Gastrocnemius medialis (tissue), 4 donors: ENCODE measurements around the gene WIZ. TPM values are rescaled to one million over a fixed set of nuclear protein-coding genes. Genes with fewer than 3 reads are reported as not detected.
"Not testable (repeated sequence)": the region's sequence is repeated elsewhere in the genome, so short reads cannot be mapped to it uniquely, and the experiment has no call there.

Experiments
- ATAC-seq, 2 donors: fragments of 150-250 bp; one replicate each; pipeline ENCODE4 v1.9.1; 2016
- DNase-seq, 2 donors: peaks; one replicate each; pipeline ENCODE4 v3.0.0-alpha.2; 2019
- H3K27ac ChIP-seq, 4 donors: fragments of 200-600 bp; sonication (generic); 1 replicate in 1 of 4; 2 replicates in 3 of 4; pipeline ENCODE4 v1.5.1; 2016 to 2018; ENCODE audit warnings: mild to moderate bottlenecking in 2 of 4, moderate library complexity in 1 of 4
- H3K27me3 ChIP-seq, 3 donors: fragments of 200-600 bp; sonication (generic) in 2 of 3; 1 replicate in 1 of 3; 2 replicates in 2 of 3; pipeline versions ENCODE4 v1.5.1 to v1.6.0; 2016 to 2019; ENCODE audit warnings: mild to moderate bottlenecking in 1 of 3, moderate library complexity in 1 of 3
- H3K36me3 ChIP-seq, 2 donors: fragments of 200-600 bp; sonication (generic) in 1 of 2; one replicate each; pipeline ENCODE4 v1.5.1; 2017 to 2018
- H3K4me1 ChIP-seq, 2 donors: fragments of 200-600 bp; sonication (generic) in 1 of 2; one replicate each; pipeline ENCODE4 v1.5.1; 2016 to 2017; ENCODE audit warnings: mild to moderate bottlenecking in 2 of 2
- H3K4me3 ChIP-seq, 4 donors: fragments of 200-600 bp; sonication (generic) in 3 of 4; 1 replicate in 1 of 4; 2 replicates in 3 of 4; pipeline ENCODE4 v1.5.1; 2016 to 2019; ENCODE audit warnings: mild to moderate bottlenecking in 2 of 4
- H3K9me3 ChIP-seq, 3 donors: fragments of 200-600 bp; sonication (generic) in 2 of 3; 1 replicate in 1 of 3; 2 replicates in 2 of 3; pipeline ENCODE4 v1.5.1; 2016 to 2019
- CTCF ChIP-seq, 5 experiments: fragments of 450-650 bp in 3 of 5; fragments of 200-600 bp in 2 of 5; sonication (generic) in 2 of 5; IDR thresholded peaks in 4 of 5; conservative IDR thresholded peaks in 1 of 5; 1 replicate in 4 of 5; 2 replicates in 1 of 5; pipeline ENCODE4 v1.5.1; 2016 to 2019; ENCODE audit warnings: antibody characterized with exemption in 5 of 5, mild to moderate bottlenecking in 3 of 5, moderate library complexity in 3 of 5
- POLR2A ChIP-seq, 2 donors: fragments of 450-650 bp; IDR thresholded peaks; one replicate each; pipeline ENCODE4 v1.6.1; 2017; ENCODE audit warnings: antibody characterized with exemption in 2 of 2, mild to moderate bottlenecking in 2 of 2, moderate library complexity in 2 of 2
- in situ Hi-C, 4 donors: fragments of 200-750 bp; cut with MboI; loops; one replicate each; pipeline versions ENCODE4 v1.15.0 to v1.8.0; 2017; ENCODE audit warnings: low sequenced_read_pairs in 4 of 4
- intact Hi-C: fragments of 100-400 bp; cut with DNase I; formaldehyde crosslinking; loops from one replicate; pipeline ENCODE4 v1.15.1; 2023; ENCODE audit warnings: low total_unique reads
- total RNA-seq, 4 donors: library from RNA; depleted of rRNA; stranded (reverse); fragments of >200 nt; gene quantifications; one replicate each; pipeline versions ENCODE4 v1.1.0 to v1.2.3, GENCODE V29; 2016

The WIZ gene
- total RNA-seq, 4 donors from 2014 or later = 28.0 to 40.6 (median 32.5) TPM

GRCh38 chr19:15397782-15398181, 52.0 kb downstream of the WIZ start:
- H3K27ac ChIP-seq = peak overlapping the region in 1 of 4 donors; percentile 95
- DNase-seq (no peak), ATAC-seq (no peak)
- no peak overlapping the region for H3K4me3 ChIP-seq
- TF ChIP-seq POLR2A (IDR thresholded peaks at IDR 0.05) = no peak
- no peak for TF ChIP-seq CTCF (IDR thresholded peaks at IDR 0.05 in 4 of 5, conservative IDR thresholded peaks at IDR 0.05 in 1 of 5)
- intact Hi-C loops = loop anchor here (2.0 kb wide), 1 partner anchor 15 kb away; no protein-coding TSS in a partner anchor
- H3K27me3 ChIP-seq = no peaks in the 10 kb centered on the region
- peaks cover 29 to 39% of the 10 kb centered on the region in 2 donors for H3K4me1 ChIP-seq
- in situ Hi-C loops = loop anchor here in 2 of 4 donors (25.0 kb wide), 1 partner anchor 165 kb away; no protein-coding TSS in a partner anchor
- no peaks in the 10 kb centered on the region for H3K9me3 ChIP-seq
- peaks cover 0 to 73% of the 10 kb centered on the region in 2 donors for H3K36me3 ChIP-seq

- Histone ChIP-seq H3K27me3 (no peaks in the 10 kb centered on the region), H3K4me1 (peaks cover 23 to 33% of the 10 kb centered on the region in 2 donors), H3K4me3 (no peak overlapping the region), H3K9me3 (no peaks in the 10 kb centered on the region), H3K27ac (peak overlapping the region in 1 of 4 donors; percentile 95), H3K36me3 (peaks cover 0 to 76% of the 10 kb centered on the region in 2 donors)
- intact Hi-C loops (loop anchor here (2.0 kb wide), 1 partner anchor 14 kb away; no protein-coding TSS in a partner anchor), in situ Hi-C loops (loop anchor here in 2 of 4 donors (25.0 kb wide), 1 partner anchor 165 kb away; no protein-coding TSS in a partner anchor)
- no peak for TF ChIP-seq CTCF (IDR thresholded peaks at IDR 0.05 in 4 of 5, conservative IDR thresholded peaks at IDR 0.05 in 1 of 5)
- TF ChIP-seq POLR2A (IDR thresholded peaks at IDR 0.05) = no peak
- DNase-seq (no peak), ATAC-seq (no peak)
These were observed 52.5 kb downstream of the WIZ start for GRCh38 chr19:15397236-15397635.

GRCh38 chr19:15396436-15396835, 53.3 kb downstream of the WIZ start:
- no peaks in the 10 kb centered on the region for H3K27me3 ChIP-seq
- in situ Hi-C loops = loop anchor here in 2 of 4 donors (25.0 kb wide), 1 partner anchor 166 kb away; no protein-coding TSS in a partner anchor
- DNase-seq = no peak
- H3K4me1 ChIP-seq = peaks cover 15 to 25% of the 10 kb centered on the region in 2 donors
- TF ChIP-seq CTCF (IDR thresholded peaks at IDR 0.05 in 4 of 5, conservative IDR thresholded peaks at IDR 0.05 in 1 of 5) (no peak), POLR2A (IDR thresholded peaks at IDR 0.05) (no peak)
- no peak overlapping the region for H3K4me3 ChIP-seq
- H3K36me3 ChIP-seq = peaks cover 0 to 83% of the 10 kb centered on the region in 2 donors
- intact Hi-C loops = loop anchor here (2.0 kb wide), 1 partner anchor 14 kb away; no protein-coding TSS in a partner anchor
- no peak for ATAC-seq
- no peaks in the 10 kb centered on the region for H3K9me3 ChIP-seq
- H3K27ac ChIP-seq = peak overlapping the region in 1 of 4 donors; percentile 27

GRCh38 chr19:15395251-15395650, 54.5 kb downstream of the WIZ start:
- H3K27me3 ChIP-seq, DNase-seq, intact Hi-C loops, H3K9me3 ChIP-seq, H3K4me3 ChIP-seq, ATAC-seq: not testable (repeated sequence)
- in situ Hi-C loops = loop anchor here in 2 of 4 donors (25.0 kb wide), 1 partner anchor 167 kb away; no protein-coding TSS in a partner anchor
- peaks cover 0 to 71% of the 10 kb centered on the region in 2 donors for H3K36me3 ChIP-seq
- peak overlapping the region in 2 of 4 donors; percentile 14 to 27 for H3K27ac ChIP-seq
- peaks cover 5 to 16% of the 10 kb centered on the region in 2 donors for H3K4me1 ChIP-seq

- Histone ChIP-seq H3K36me3 (peaks cover 0 to 63% of the 10 kb centered on the region in 2 donors), H3K4me3 (no peak overlapping the region), H3K27ac (peak overlapping the region in 1 of 4 donors; percentile 4), H3K9me3 (no peaks in the 10 kb centered on the region), H3K27me3 (no peaks in the 10 kb centered on the region), H3K4me1 (peaks cover 5 to 10% of the 10 kb centered on the region in 2 donors)
- in situ Hi-C loops = loop anchor here in 2 of 4 donors (25.0 kb wide), 1 partner anchor 168 kb away; no protein-coding TSS in a partner anchor
- intact Hi-C loops = no loop called here
- ATAC-seq (no peak), DNase-seq (no peak)
- TF ChIP-seq POLR2A (IDR thresholded peaks at IDR 0.05) (no peak), CTCF (IDR thresholded peaks at IDR 0.05 in 4 of 5, conservative IDR thresholded peaks at IDR 0.05 in 1 of 5) (no peak)
These were observed 55.3 kb downstream of the WIZ start for GRCh38 chr19:15394426-15394825.
